GM21723 (cell line): ENCODE results near the gene PTPRN2.

Source experiments
- ATAC-seq: cut with Tn5 transposase; IDR thresholded peaks from one replicate; pipeline ENCODE4 v1.9.1; 2021; ENCODE audit warnings: mild to moderate bottlenecking, moderate library complexity; ENCODE audit not compliant: unreplicated experiment

Gene PTPRN2

GRCh38 chr7:158581440-158582088 is 6.1 kb downstream of the PTPRN2 start:
- ATAC-seq, result no peak

- no peak for ATAC-seq
These were observed 7.7 kb downstream of the PTPRN2 start for GRCh38 chr7:158579662-158580646.

GRCh38 chr7:158576050-158576762 is 11.4 kb downstream of the PTPRN2 start:
- no peak for ATAC-seq

GRCh38 chr7:158574308-158575036 is 13.2 kb downstream of the PTPRN2 start:
- no peak for ATAC-seq

GRCh38 chr7:158573310-158573709 is 14.3 kb downstream of the PTPRN2 start:
- ATAC-seq, result no peak

- no peak for ATAC-seq
These were observed 15.4 kb downstream of the PTPRN2 start for GRCh38 chr7:158572000-158572828.

- no peak for ATAC-seq
These were observed 17.0 kb downstream of the PTPRN2 start for GRCh38 chr7:158570449-158571170.

- ATAC-seq, result no peak
These were observed 17.7 kb downstream of the PTPRN2 start for GRCh38 chr7:158569858-158570323.

GRCh38 chr7:158568974-158569857 is 18.4 kb downstream of the PTPRN2 start:
- ATAC-seq, result no peak

- ATAC-seq, result no peak
These were observed 20.4 kb downstream of the PTPRN2 start for GRCh38 chr7:158567153-158567603.

- no peak for ATAC-seq
These were observed 23.0 kb downstream of the PTPRN2 start for GRCh38 chr7:158564663-158565035.

- no peak for ATAC-seq
These were observed 23.5 kb downstream of the PTPRN2 start for GRCh38 chr7:158563911-158564662.

GRCh38 chr7:158563051-158563450 is 24.6 kb downstream of the PTPRN2 start:
- no peak for ATAC-seq

GRCh38 chr7:158562517-158562916 is 25.1 kb downstream of the PTPRN2 start:
- no peak for ATAC-seq

- ATAC-seq, result no peak
These were observed 26.0 kb downstream of the PTPRN2 start for GRCh38 chr7:158561659-158562058.

- ATAC-seq, result no peak
These were observed 27.2 kb downstream of the PTPRN2 start for GRCh38 chr7:158560386-158560785.

GRCh38 chr7:158559356-158559755 is 28.3 kb downstream of the PTPRN2 start:
- ATAC-seq, result no peak
